Occipital lobe (tissue), 3 donors: Measurements from ENCODE around the gene FXYD1. TPM values are rescaled to one million over a fixed set of nuclear protein-coding genes. Genes with fewer than 3 reads are reported as not detected.

Source experiments
- DNase-seq: peaks from one replicate; lab custom pipeline; 2025; lab: John Stamatoyannopoulos, UW
- small RNA-seq: library from RNA; depleted of rRNA; stranded (forward); fragments of <200 nt; gene quantifications from one replicate; pipeline ENCODE3, GENCODE V24; 2014
- total RNA-seq: library from RNA; depleted of rRNA; stranded (reverse); fragments of >200 nt; gene quantifications from one replicate; pipeline ENCODE4 v1.2.3, GENCODE V29; 2014

Gene FXYD1
- total RNA-seq, 1 donor from 2014 or later: not detected

DNA sequence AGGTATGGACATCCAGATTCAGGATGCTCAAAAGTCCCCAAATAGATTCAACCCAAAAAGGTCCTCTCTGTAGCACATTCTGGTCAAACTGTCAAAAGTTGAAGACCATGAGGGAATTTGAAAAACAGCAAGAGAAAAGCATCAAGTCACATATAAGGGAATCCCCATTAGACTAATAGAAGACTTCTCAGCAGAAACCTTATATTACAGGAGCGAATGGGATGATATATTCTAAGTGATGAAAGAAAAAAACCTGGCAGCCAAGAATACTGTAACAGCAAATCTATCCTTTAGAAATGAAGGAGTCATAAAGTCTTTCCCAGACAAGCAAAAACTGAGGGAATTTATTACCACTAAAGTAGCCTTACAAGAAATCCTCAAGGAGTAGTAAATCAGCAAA is 45.6 kb downstream of the FXYD1 start:
- DNase-seq: no peak

DNA sequence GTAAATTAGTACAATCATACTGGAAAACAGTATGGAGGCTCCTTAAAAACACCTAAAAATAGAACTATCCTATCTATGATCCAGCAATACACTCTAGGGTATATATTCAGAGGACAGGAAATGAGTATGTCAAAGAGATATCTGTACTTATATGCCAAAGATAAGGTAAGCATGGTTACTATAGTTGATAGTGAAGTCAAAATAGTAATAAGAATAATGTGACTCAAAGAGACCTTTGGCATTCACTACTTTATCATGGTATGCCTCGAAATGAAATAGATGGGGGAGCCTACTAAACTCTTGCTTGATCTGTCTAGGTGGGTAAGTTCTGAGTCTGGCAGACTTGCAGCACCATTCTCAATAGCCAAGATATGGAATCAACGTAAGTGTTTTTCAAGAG is 46.3 kb downstream of the FXYD1 start:
- DNase-seq: no peak

Small RNAs within 50 kb of the gene (small RNA-seq; reads per million reads assigned to genes)
- gene AC020907.2: not detected

Other genes starting within 250 kb of the FXYD1 start
- 9.8 TPM for gene ZNF30, start 211.9 kb upstream of the FXYD1 start, total RNA-seq
- gene ZNF792, start 174.6 kb upstream of the FXYD1 start, total RNA-seq: 19.0 TPM
- gene GRAMD1A, start 138.5 kb upstream of the FXYD1 start, total RNA-seq: 29.6 TPM
- 1.1 TPM for gene SCN1B, start 108.4 kb upstream of the FXYD1 start, total RNA-seq
- not detected for gene HPN, start 97.1 kb upstream of the FXYD1 start, total RNA-seq
- not detected for gene FXYD3, start 23.0 kb upstream of the FXYD1 start, total RNA-seq
- gene LGI4, start 3.8 kb upstream of the FXYD1 start, total RNA-seq: 14.2 TPM
- gene FXYD7, start 4.4 kb downstream of the FXYD1 start, total RNA-seq: 24.0 TPM
- gene FXYD5, start 15.9 kb downstream of the FXYD1 start, total RNA-seq: not detected
- gene FAM187B, start 89.9 kb downstream of the FXYD1 start, total RNA-seq: not detected
- gene LSR, start 110.2 kb downstream of the FXYD1 start, total RNA-seq: 3.1 TPM
- gene USF2, start 130.1 kb downstream of the FXYD1 start, total RNA-seq: 36.0 TPM
- gene HAMP, start 143.7 kb downstream of the FXYD1 start, total RNA-seq: not detected
- gene MAG, start 153.3 kb downstream of the FXYD1 start, total RNA-seq: 0.47 TPM
- gene CD22, start 190.4 kb downstream of the FXYD1 start, total RNA-seq: not detected
- gene FFAR1, start 209.1 kb downstream of the FXYD1 start, total RNA-seq: not detected
- gene FFAR3, start 219.6 kb downstream of the FXYD1 start, total RNA-seq: not detected
- gene GPR42, start 232.2 kb downstream of the FXYD1 start, total RNA-seq: not detected